KOPT-K1 (cell line): Measurements from ENCODE around the gene ZNF32.
A peak's percentile ranks its signal among the peaks of the same experiment; 100 is the strongest.
"Not testable (repeated sequence)": the region's sequence is repeated elsewhere in the genome, so short reads cannot be mapped to it uniquely, and the experiment has no call there.

ENCODE experiments used
- H3K27ac ChIP-seq: fragments of 200-600 bp; sonication (generic); 2 replicates; pipeline ENCODE4 v1.5.1; 2016; ENCODE audit warnings: antibody characterized with exemption, mild to moderate bottlenecking, low read depth, low read length; ENCODE audit not compliant: poor library complexity, severe bottlenecking
- H3K36me3 ChIP-seq: fragments of 200-600 bp; sonication (generic); 2 replicates; pipeline ENCODE4 v1.5.1; 2017; ENCODE audit warnings: antibody characterized with exemption, mild to moderate bottlenecking, low read length, moderate library complexity; ENCODE audit not compliant: insufficient read depth
- H3K9me3 ChIP-seq: fragments of 200-600 bp; sonication (generic); 2 replicates; pipeline ENCODE4 v1.5.1; 2017; ENCODE audit warnings: antibody characterized with exemption, low read length, mild to moderate bottlenecking; ENCODE audit not compliant: insufficient read depth, poor library complexity, severe bottlenecking

Gene ZNF32

GRCh38 chr10:43623351-43623750 is 25.3 kb downstream of the ZNF32 start:
- peaks cover 61% of the 10 kb centered on the region for H3K9me3 ChIP-seq
- peak overlapping the region; percentile 61 for H3K27ac ChIP-seq
- no peaks in the 10 kb centered on the region for H3K36me3 ChIP-seq

GRCh38 chr10:43622038-43622437 is 26.6 kb downstream of the ZNF32 start:
- Histone ChIP-seq H3K36me3 (peaks cover 6% of the 10 kb centered on the region; the same call in 1 of the 2 replicates), H3K9me3 (peaks cover 75% of the 10 kb centered on the region), H3K27ac (no peak overlapping the region)

DNA sequence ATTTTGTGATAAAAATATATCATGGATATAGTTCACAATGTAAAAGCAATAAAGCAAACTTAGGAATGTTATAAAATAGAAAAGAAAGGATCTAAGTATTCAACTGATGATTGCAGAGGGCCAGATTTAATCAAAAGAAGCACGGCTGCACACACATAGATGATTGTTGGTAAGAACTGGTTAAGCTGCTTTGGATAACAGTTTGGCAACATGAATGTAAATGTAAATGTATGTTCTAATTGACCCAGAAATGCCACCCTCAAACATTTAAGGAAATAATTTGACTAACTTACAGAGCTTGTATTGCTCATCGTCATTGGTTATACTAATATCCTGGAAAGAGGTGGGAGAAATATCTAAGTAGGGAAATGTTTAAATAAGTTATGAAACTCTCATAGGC is 29.3 kb downstream of the ZNF32 start:
- no peak overlapping the region for H3K27ac ChIP-seq
- H3K9me3 ChIP-seq: peaks cover 94% of the 10 kb centered on the region
- peaks cover 30% of the 10 kb centered on the region for H3K36me3 ChIP-seq

DNA sequence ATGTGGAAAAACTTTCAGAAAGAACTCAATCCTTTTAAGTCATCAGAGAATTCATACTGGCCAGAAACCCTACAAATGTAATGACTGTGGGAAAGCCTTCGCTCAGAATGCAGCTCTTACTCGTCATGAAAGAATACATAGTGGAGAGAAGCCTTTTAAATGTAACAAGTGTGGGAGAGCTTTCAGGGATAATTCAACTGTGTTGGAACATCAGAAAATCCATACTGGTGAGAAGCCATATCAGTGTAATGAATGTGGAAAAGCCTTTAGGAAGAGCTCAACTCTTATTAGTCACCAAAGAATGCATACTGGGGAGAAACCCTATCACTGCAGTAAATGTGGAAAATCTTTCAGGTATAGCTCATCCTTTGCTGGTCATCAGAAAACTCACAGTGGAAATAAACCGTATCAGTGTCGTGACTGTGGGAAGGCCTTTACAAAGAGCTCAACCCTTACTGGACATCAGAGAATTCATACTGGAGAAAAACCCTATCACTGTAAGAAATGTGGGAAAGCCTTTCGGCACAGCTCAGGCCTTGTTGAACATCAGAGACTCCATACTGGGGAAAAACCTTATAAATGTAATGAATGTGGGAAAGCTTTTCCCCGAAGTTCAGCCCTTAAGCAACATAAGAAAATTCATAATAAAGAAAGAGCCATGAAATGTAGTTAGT is 31.8 kb downstream of the ZNF32 start:
- Histone ChIP-seq H3K27ac (no peak overlapping the region), H3K36me3 (peaks cover 54% of the 10 kb centered on the region), H3K9me3 (peaks cover 96% of the 10 kb centered on the region)

GRCh38 chr10:43610636-43611035 is 38.0 kb downstream of the ZNF32 start:
- peaks cover 42% of the 10 kb centered on the region for H3K9me3 ChIP-seq
- H3K36me3 ChIP-seq: peaks cover 68% of the 10 kb centered on the region
- H3K27ac ChIP-seq: no peak overlapping the region

DNA sequence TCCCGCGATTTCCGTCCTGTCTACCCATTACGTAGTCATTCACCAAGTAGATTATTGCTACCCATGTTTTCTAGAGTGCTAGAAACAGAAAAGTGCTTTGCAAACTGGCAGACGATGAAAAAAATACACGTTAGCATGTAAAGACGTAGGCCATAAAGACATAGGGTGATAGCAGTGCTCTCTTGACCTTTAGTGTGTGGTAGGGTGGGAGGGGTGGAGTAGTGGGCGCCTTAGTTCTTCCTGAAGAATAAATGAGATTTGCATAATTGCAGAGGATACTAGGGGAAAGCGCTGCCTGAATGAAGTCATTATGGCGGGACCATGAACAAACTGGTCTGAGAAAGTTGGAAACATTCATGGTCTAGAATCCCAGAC is 41.5 kb downstream of the ZNF32 start:
- Histone ChIP-seq H3K27ac (no peak overlapping the region), H3K36me3 (peaks cover 35% of the 10 kb centered on the region), H3K9me3 (peaks cover 9% of the 10 kb centered on the region)

DNA sequence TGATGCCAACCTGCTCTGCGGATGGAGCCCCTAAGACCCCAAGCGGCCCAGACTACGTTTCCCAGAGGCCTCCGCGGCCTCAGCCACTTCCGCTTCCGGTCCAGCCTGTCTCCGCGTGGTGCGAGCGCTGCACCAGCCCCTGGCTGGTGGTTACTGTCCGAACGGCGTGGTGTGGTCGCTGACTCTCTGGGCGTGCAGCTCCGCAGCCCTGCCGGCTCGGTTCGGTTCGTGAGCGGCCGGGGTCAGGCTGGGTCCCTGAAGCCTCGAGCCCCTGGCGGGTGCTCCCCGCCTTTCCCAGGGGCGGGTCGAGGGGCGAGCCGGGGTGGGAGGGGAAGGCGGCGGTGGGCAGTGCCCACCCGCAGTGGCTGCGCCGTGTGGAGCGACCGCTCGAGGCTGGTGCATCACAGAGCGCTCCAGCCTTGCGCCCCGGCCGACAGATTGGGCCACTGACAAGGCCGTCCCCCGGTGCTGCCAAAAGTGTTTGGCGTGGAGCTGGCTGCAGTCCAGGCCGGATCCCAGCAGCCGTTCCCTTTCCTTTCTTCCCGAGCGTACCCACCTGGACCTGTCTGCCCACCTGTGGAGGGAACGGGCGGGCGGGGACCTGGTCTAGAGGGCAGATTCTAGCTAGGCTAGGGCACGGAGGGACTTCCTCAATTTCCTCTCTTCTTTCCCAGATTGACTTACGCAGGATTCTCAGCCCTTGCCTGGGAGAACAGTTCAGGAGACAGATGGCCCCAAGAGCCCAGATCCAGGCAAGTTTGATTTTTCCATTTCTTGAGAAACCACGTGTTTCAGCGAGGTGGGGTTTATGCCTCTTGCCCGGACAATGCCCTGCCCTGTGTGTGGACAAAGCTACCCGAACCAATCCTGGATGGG is 42.1 kb downstream of the ZNF32 start, which contains the start of gene ZNF485:
Gene ZNF485, plus strand, starts transcription at position 116 of the 876 bp plus-strand sequence. Its CDS starts 613 bp downstream, at position 729.
- H3K36me3 ChIP-seq: peaks cover 31% of the 10 kb centered on the region
- peaks cover 5% of the 10 kb centered on the region for H3K9me3 ChIP-seq
- H3K27ac ChIP-seq: peak within 1 kb of the TSS; percentile 69

DNA sequence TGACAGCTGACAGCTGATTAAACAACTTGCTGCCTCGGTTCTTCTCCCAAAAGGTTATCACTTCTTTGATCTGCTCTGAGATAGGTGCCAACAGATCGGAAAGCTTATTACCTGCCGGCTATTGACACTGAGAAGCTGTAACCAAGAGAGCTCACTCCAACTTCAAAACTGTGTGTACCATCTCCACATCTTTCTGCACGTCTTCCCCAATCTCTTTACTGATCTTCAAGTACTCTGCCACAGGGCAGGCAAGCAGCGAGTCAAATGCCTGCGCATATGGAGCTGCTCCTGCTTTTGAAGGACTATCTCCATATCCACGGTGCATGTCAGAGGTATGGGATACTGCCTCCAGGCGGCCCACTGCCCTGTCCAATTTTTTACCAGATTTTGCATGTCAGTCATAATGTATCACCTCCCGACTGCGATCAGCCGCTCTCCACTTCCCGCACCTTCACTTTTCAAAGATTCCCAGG is 42.8 kb downstream of the ZNF32 start:
- Histone ChIP-seq H3K36me3 (peaks cover 24% of the 10 kb centered on the region; the same call in 1 of the 2 replicates), H3K9me3 (peaks cover 5% of the 10 kb centered on the region), H3K27ac (peak overlapping the region; percentile 69)

DNA sequence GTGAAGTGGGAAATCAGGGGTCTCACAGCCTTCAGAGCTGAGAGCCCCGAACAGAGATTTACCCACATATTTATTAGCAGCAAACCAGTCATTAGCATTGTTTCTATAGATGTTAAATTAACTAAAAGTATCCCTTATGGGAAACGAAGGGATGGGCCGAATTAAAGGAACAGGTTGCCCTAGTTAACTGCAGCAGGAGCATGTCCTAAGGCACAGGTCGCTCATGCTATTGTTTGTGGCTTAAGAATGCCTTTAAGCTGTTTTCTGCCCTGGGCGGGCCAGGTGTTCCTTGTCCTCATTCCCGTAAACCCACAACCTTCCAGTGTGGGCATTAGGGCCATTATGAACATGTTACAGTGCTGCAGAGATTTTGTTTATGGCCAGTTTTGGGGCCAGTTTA is 47.1 kb downstream of the ZNF32 start:
- not testable (repeated sequence) for H3K27ac ChIP-seq, H3K36me3 ChIP-seq
- H3K9me3 ChIP-seq: peaks cover 12% of the 10 kb centered on the region

DNA sequence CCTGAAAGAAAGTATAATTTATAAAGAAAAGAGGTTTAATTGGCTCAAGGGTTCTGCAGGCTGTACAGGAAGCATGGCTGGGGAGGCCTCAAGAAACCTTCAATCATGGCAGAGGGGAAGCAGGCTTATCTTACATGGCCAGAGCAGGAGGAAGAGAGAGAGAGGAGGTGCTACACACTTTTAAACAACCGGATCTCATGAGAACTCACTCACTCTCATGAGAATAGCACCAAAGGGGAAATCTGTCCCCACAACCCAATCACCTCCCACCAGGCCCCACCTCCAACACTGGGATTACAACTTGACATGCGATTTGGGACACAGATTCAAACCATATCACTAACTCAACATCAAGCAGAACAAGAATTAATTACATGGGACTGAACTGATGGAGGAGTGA is 49.3 kb downstream of the ZNF32 start:
- Histone ChIP-seq H3K27ac (no peak overlapping the region), H3K9me3 (peaks cover 12% of the 10 kb centered on the region), H3K36me3 (no peaks in the 10 kb centered on the region)

DNA sequence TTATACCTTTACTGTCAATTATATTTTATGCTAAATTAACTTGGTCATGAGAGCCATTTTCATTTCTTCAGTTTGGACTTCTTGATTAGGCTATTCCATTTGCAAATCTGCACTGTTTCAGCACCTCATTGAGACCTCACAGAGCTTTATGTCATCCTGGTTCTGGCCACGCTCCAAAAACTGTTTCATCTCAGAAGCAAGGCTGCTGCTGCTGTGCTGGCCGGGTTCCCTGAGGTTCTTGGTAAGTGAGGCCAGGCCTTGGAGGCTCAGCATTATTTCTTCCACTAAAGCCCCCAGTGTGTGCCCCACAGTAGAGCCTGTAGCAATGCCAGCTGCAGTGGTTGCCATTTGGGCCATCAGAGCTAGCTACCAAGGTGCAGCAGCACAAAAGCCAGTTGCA is 50.2 kb downstream of the ZNF32 start:
- no peak overlapping the region for H3K27ac ChIP-seq
- no peaks in the 10 kb centered on the region for H3K36me3 ChIP-seq
- peaks cover 12% of the 10 kb centered on the region for H3K9me3 ChIP-seq

DNA sequence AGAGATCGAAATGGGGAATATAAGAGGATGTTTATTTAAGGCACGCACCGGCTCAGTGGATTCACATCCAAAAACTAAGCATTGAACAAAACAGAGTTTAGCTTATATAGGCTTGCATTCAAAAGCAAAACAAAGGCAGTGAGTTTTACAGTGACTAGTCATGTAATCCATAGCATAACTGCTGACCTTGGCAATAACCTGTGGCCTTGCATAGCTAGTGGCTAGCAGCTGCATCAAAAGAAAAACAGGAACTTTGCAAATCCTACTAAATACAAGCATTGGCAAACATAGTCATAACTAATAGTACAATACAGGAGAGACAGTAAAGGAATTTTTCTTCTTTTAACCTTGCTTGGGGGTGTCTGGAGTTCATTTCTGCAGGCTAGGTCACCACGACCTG is 52.1 kb downstream of the ZNF32 start:
- Histone ChIP-seq H3K9me3 (peaks cover 23% of the 10 kb centered on the region), H3K27ac (no peak overlapping the region), H3K36me3 (no peaks in the 10 kb centered on the region)

DNA sequence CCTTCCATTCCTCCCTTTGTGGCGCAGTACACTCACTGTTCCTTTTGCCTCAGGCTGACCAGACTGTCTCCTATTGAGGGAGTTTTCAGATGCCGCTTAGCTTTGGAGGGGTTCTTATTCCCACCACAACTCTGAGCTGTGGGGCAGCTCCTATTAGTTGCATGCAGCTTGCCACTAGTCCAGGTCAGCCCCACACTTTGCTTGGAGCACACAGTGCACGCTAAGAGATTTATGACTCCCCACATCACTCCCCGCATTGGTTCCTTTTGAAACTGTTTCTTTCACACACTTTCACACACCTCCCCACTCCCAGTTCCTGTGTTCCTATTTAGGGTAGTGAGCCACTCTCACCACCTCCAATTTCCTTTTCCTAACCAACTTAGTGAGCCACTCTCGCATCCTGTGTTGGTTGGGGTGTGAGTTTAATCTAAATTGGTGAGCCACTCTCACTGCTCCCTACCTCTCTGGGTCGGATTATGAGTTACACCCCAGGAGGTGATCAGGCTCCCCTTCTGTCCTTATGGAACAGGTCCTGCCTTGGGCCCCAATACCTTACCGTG is 52.9 kb downstream of the ZNF32 start:
- H3K9me3 ChIP-seq: peaks cover 24% of the 10 kb centered on the region
- H3K27ac ChIP-seq: peak overlapping the region; percentile 61
- no peaks in the 10 kb centered on the region for H3K36me3 ChIP-seq

DNA sequence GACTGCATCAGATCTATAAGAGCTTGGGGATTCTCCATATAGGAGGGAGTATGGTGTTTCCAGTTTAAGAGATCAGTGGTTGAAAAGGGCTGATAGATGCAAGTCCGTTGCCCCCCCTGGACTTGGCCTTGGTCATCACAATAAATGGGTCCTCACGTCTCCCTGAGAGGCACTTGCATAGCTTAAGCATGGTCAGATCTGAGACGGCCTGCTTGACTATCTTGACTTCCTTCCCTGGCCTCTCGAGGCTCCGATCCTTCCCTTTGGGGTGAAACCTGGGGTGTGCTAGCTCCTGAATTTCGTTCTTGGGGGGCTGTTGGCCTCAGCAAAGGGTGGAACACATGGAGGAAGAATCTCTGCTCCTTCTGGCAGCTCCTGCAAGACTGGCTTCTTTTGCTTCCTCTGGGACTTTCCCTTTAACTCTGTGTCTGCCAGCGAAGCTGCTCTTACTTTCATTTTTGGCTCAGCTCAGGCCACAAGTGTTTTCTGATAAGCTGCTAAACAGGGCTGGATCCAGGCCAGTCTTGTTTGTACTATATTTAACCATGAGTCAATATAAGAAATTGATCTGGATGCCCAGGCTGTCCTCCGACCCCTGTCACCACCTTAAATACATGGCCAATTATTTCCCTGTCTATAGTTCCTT is 53.6 kb downstream of the ZNF32 start:
- Histone ChIP-seq H3K27ac (peak overlapping the region; percentile 61), H3K9me3 (peaks cover 19% of the 10 kb centered on the region), H3K36me3 (no peaks in the 10 kb centered on the region)
